CD14-positive monocyte (primary cell): Measurements from ENCODE around the gene LRRC10B. TPM values are rescaled to one million over a fixed set of nuclear protein-coding genes. Genes with fewer than 3 reads are reported as not detected.

ENCODE experiments used
- DNase-seq, 3 donors: peaks; one replicate each; pipeline ENCODE4 v3.0.0-alpha.2; 2011 to 2022
- H2AFZ ChIP-seq: 2 replicates; pipeline ENCODE4 v1.6.0; 2012; ENCODE audit warnings: mild to moderate bottlenecking, low read depth, low read length, inconsistent platforms; ENCODE audit not compliant: insufficient read depth, poor library complexity, severe bottlenecking
- H3K27ac ChIP-seq, 2 donors: 1 replicate in 1 of 2; 2 replicates in 1 of 2; pipeline ENCODE4 v1.5.1; 2012 to 2013; ENCODE audit warnings: low read length in 2 of 2, control low read depth in 1 of 2, inconsistent platforms in 1 of 2, low read depth in 1 of 2, mild to moderate bottlenecking in 1 of 2
- H3K27me3 ChIP-seq, 2 donors: one replicate each; pipeline versions ENCODE4 v1.6.0 to v1.6.1; 2011 to 2013; ENCODE audit warnings: low read length in 2 of 2; ENCODE audit not compliant: control insufficient read depth in 2 of 2, insufficient read depth in 2 of 2
- H3K36me3 ChIP-seq, 2 donors: replicated peaks in 1 of 2; 1 replicate in 1 of 2; 2 replicates in 1 of 2; pipeline versions ENCODE4 v1.5.1 to v1.6.1; 2012 to 2013; ENCODE audit warnings: low read length in 2 of 2, control low read depth in 1 of 2, inconsistent platforms in 1 of 2, mild to moderate bottlenecking in 1 of 2; ENCODE audit not compliant: insufficient read depth in 2 of 2, control insufficient read depth in 1 of 2
- H3K4me1 ChIP-seq, 2 donors: 1 replicate in 1 of 2; 2 replicates in 1 of 2; pipeline versions ENCODE4 v1.5.1 to v1.6.1; 2012 to 2013; ENCODE audit warnings: low read length in 2 of 2, control low read depth in 1 of 2, inconsistent platforms in 1 of 2, mild to moderate bottlenecking in 1 of 2, moderate library complexity in 1 of 2; ENCODE audit not compliant: insufficient read depth in 2 of 2, control insufficient read depth in 1 of 2
- H3K4me2 ChIP-seq: replicated peaks from 2 replicates; pipeline ENCODE3; 2012; ENCODE audit warnings: low read length, moderate library complexity, mild to moderate bottlenecking; ENCODE audit not compliant: poor library complexity, severe bottlenecking; ENCODE audit errors: extremely low read depth
- H3K4me3 ChIP-seq, 3 experiments: fragments of 200-600 bp in 1 of 3; sonication (generic) in 1 of 3; replicated peaks in 1 of 3; 1 replicate in 2 of 3; 2 replicates in 1 of 3; pipeline ENCODE4 v1.5.1; 2011 to 2013; ENCODE audit warnings: low read length in 3 of 3, mild to moderate bottlenecking in 3 of 3, control low read depth in 2 of 3, low read depth in 2 of 3, inconsistent platforms in 1 of 3, moderate library complexity in 1 of 3
- H3K79me2 ChIP-seq: 2 replicates; pipeline ENCODE4 v1.6.0; 2012; ENCODE audit warnings: mild to moderate bottlenecking, control low read depth, inconsistent platforms, low read length, moderate library complexity; ENCODE audit not compliant: insufficient read depth
- H3K9ac ChIP-seq: 2 replicates; pipeline ENCODE4 v1.6.0; 2017; ENCODE audit warnings: low read length, mild to moderate bottlenecking; ENCODE audit not compliant: insufficient read depth, poor library complexity, severe bottlenecking
- H3K9me3 ChIP-seq, 2 donors: replicated peaks in 1 of 2; 1 replicate in 1 of 2; 2 replicates in 1 of 2; pipeline versions ENCODE4 v1.5.1 to v1.6.1; 2012 to 2013; ENCODE audit warnings: low read length in 2 of 2, control low read depth in 1 of 2; ENCODE audit not compliant: control insufficient read depth in 1 of 2, insufficient read depth in 1 of 2
- H4K20me1 ChIP-seq: 2 replicates; pipeline ENCODE4 v1.6.0; 2012; ENCODE audit warnings: mild to moderate bottlenecking, low read length, control low read depth, moderate library complexity; ENCODE audit not compliant: insufficient read depth
- H3K27ac Mint-ChIP-seq, 7 donors: one replicate each; pipeline ENCODE4 v1.8.0; 2020; ENCODE audit warnings: mild to moderate bottlenecking in 7 of 7, mixed read lengths in 7 of 7, moderate library complexity in 6 of 7, inconsistent platforms in 2 of 7
- H3K27me3 Mint-ChIP-seq, 3 donors: one replicate each; pipeline ENCODE4 v1.8.0; 2021 to 2022; ENCODE audit warnings: low read depth in 3 of 3, mild to moderate bottlenecking in 3 of 3, mixed read lengths in 3 of 3, moderate library complexity in 3 of 3, inconsistent platforms in 1 of 3
- H3K36me3 Mint-ChIP-seq, 2 donors: one replicate each; pipeline ENCODE4 v1.8.0; 2020; ENCODE audit warnings: mixed read lengths in 2 of 2, inconsistent platforms in 1 of 2, mild to moderate bottlenecking in 1 of 2
- H3K4me1 Mint-ChIP-seq: one replicate; pipeline ENCODE4 v1.8.0; 2020; ENCODE audit warnings: mild to moderate bottlenecking, mixed read lengths
- H3K4me3 Mint-ChIP-seq, 2 donors: one replicate each; pipeline ENCODE4 v1.8.0; 2020; ENCODE audit warnings: mild to moderate bottlenecking in 2 of 2, mixed read lengths in 2 of 2, moderate library complexity in 1 of 2
- H3K9me3 Mint-ChIP-seq, 7 donors: one replicate each; pipeline ENCODE4 v1.8.0; 2020 to 2022; ENCODE audit warnings: mixed read lengths in 7 of 7, mild to moderate bottlenecking in 6 of 7, moderate library complexity in 6 of 7, inconsistent platforms in 2 of 7
- WGBS: methylation state at CpG from one replicate; pipeline ENCODE4 v1.1.5; 2013; ENCODE audit warnings: missing lambda C conversion rate; ENCODE audit not compliant: insufficient coverage; 5-methylcytosine and 5-hydroxymethylcytosine counted together
- intact Hi-C, 2 donors: fragments of 100-400 bp; cut with micrococcal nuclease; formaldehyde crosslinking; loops; one replicate each; pipeline versions ENCODE4 v1.15.0 to v1.15.1; 2023
- polyA plus RNA-seq, 3 donors: library from polyadenylated mRNA; depleted of rRNA in 1 of 3; unstranded in 2 of 3; stranded (reverse) in 1 of 3; fragments of 300-500 nt in 2 of 3; fragments of >200 nt in 1 of 3; fragmentation: Illumina TruSeq in 2 of 3; gene quantifications; 1 replicate in 2 of 3; 2 replicates in 1 of 3; pipeline ENCODE4 v1.2.3, GENCODE V29; 2012 to 2021
- TF ChIP-seq, protein P1 (sequence below): fragments of 200-600 bp; IDR thresholded peaks from one replicate; pipeline ENCODE4 v1.8.0; 2022; ENCODE audit warnings: antibody characterized with exemption, mild to moderate bottlenecking

The LRRC10B gene
- polyA plus RNA-seq, 3 donors = not detected

DNA sequence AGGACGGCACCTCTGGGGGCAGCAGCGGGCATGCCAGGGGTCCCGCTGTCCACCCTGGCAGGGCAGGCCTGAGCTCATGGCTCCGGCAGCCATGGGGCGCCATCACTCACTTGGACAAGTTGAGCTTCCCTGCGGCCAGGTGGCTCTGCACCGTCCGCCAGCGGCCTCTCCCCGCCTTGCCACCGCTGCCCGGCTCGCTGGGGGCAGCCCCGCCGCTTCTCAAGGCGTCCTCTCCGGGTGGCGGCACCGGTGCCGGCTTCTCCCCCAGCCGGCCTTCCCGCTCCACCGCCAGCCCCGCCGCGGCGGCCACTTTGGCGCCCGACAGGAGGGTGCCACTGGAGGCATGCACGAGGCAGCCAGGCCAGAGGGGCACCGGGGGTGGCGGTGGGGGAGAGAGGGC, 37.4 kb downstream of the LRRC10B start:
- peaks cover 0 to 6% (median 0%) of the 10 kb centered on the region in 7 donors for H3K9me3 Mint-ChIP-seq
- DNase-seq = no peak
- Histone ChIP-seq H3K79me2 (no peaks in the 10 kb centered on the region), H3K9me3 (no peaks in the 10 kb centered on the region), H3K27me3 (peaks cover 0 to 4% of the 10 kb centered on the region in 2 donors), H3K36me3 (no peaks in the 10 kb centered on the region), H3K9ac (no peak overlapping the region), H4K20me1 (no peaks in the 10 kb centered on the region), H3K4me3 (no peak overlapping the region), H3K4me2 (no peak overlapping the region), H3K4me1 (peaks cover 3 to 6% of the 10 kb centered on the region in 2 donors), H2AFZ (no peak overlapping the region), H3K27ac (no peak overlapping the region)
- H3K27me3 Mint-ChIP-seq = peaks cover 7 to 17% (median 14%) of the 10 kb centered on the region in 3 donors
- no peak overlapping the region for H3K27ac Mint-ChIP-seq
- TF ChIP-seq, protein P1, sequence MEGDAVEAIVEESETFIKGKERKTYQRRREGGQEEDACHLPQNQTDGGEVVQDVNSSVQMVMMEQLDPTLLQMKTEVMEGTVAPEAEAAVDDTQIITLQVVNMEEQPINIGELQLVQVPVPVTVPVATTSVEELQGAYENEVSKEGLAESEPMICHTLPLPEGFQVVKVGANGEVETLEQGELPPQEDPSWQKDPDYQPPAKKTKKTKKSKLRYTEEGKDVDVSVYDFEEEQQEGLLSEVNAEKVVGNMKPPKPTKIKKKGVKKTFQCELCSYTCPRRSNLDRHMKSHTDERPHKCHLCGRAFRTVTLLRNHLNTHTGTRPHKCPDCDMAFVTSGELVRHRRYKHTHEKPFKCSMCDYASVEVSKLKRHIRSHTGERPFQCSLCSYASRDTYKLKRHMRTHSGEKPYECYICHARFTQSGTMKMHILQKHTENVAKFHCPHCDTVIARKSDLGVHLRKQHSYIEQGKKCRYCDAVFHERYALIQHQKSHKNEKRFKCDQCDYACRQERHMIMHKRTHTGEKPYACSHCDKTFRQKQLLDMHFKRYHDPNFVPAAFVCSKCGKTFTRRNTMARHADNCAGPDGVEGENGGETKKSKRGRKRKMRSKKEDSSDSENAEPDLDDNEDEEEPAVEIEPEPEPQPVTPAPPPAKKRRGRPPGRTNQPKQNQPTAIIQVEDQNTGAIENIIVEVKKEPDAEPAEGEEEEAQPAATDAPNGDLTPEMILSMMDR = no peak
- no peaks in the 10 kb centered on the region for H3K36me3 Mint-ChIP-seq
- no peak overlapping the region for H3K4me3 Mint-ChIP-seq
- intact Hi-C loops = no loop called here
- H3K4me1 Mint-ChIP-seq = peaks cover 6% of the 10 kb centered on the region
- 94% methylated on average over 26 of the region's 32 CpGs for WGBS

DNA sequence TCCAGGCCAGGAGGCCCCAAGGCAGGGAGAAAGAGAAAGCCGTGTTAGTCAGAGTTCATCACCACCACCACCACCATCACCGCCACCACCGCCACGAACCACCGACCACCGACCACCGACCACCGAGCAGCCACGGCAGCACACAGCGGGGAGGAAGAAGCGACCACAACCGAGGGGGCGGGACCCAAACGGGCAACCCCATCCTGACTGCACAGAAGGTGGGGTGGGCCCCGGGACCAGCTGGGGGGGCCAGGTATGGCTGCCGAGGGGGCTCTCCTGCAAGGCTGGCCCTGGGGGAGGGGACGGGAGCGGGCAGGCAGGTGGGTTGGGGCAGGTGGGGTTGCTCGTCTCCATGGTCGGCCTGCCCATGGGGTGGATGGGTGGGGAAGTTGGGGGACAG, 38.1 kb downstream of the LRRC10B start:
- Histone ChIP-seq H3K27ac (no peak overlapping the region), H3K4me2 (no peak overlapping the region), H3K27me3 (no peaks in the 10 kb centered on the region), H3K4me3 (no peak overlapping the region), H3K36me3 (no peaks in the 10 kb centered on the region), H3K9me3 (no peaks in the 10 kb centered on the region), H3K79me2 (no peaks in the 10 kb centered on the region), H4K20me1 (no peaks in the 10 kb centered on the region), H2AFZ (no peak overlapping the region), H3K9ac (no peak overlapping the region), H3K4me1 (peaks cover 2 to 3% of the 10 kb centered on the region in 2 donors)
- no peak for DNase-seq
- TF ChIP-seq, protein P1 = no peak
- Mint-ChIP-seq H3K36me3 (no peaks in the 10 kb centered on the region), H3K27me3 (peaks cover 7 to 16% (median 10%) of the 10 kb centered on the region in 3 donors), H3K4me1 (peaks cover 2% of the 10 kb centered on the region), H3K27ac (no peak overlapping the region), H3K4me3 (no peak overlapping the region), H3K9me3 (peaks cover 0 to 6% (median 0%) of the 10 kb centered on the region in 7 donors)
- WGBS = 42% methylated on average over 18 of the region's 20 CpGs
- intact Hi-C loops = no loop called here
